AG08396 (cell line): ENCODE results near the gene KRT39.

Experiments used
- DNase-seq: peaks from one replicate; pipeline ENCODE4 v3.0.0; 2012; ENCODE audit warnings: low spot score, mixed read lengths

Gene KRT39

GRCh38 chr17:40980117-40980516 lies 13.4 kb upstream of the KRT39 start:
- DNase-seq = no peak

DNA sequence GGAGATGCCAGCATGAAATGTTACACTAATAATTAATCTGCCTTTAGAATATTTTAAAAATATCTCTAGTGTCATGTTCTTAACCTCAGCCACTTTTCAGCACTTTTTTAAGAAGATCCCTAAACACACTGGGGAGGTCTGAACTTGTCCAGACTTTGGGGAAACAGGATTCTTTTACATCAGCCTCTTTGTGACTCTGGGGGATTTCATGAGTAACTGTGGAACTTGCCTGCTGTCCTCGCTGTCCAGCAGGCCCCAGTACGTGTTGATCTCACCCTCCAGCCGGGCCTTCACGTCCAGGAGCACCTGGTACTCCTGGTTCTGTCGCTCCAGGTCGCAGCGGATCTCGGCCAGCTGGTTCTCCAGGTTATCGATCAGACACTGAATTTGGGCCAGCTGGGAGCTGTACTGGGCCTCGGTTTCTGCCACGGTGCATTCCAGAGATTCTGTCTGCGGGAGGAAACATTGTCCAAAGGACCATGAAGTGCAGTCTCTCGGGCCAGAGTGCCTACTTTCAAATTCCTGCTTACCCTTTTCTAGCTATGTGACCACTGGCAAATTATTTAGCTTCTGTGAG lies 11.9 kb upstream of the KRT39 start:
- no peak for DNase-seq

GRCh38 chr17:40975516-40975915 lies 8.8 kb upstream of the KRT39 start:
- DNase-seq = no peak

DNA sequence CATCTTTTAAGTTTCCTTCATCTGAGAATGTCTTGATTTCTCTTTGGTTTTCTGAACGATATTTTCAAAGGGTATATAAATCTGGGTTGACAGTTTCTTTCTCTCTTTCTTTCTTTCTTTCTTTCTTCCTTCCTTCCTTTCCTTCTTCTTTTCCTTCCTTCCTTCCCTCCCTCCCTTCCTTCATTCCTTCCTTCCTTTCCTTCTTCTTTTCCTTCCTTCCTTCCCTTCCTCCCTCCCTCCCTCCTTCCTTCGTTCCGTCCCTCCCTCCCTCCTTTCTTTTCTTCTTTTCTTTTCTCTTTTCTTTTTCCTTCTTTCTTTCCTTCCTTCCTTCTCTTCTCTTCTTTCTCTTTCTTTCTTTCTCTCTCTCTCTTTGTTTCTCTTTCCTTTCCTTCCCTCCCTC lies 7.6 kb upstream of the KRT39 start:
- DNase-seq = no peak

GRCh38 chr17:40967582-40967981 lies 834 bp upstream of the KRT39 start:
- DNase-seq = no peak

DNA sequence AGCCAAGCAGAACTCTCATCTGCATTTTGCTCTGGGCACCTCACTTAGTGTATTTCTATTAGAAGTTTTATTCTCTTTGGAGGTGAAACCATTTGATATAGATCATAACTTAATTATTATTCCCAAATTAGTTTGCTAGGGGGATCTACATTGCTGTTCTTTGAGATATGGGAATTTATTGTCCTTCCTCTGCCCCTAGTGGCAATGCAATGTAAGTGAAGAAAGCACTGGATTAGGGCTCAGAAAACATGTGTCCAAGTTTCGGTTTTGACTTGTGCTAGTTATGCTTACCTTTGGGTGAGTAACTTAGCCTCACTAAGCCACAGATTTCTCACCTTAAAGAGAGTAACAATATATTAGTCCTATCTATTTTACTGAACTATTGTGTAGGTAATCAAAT lies 2.9 kb downstream of the KRT39 start:
- no peak for DNase-seq

- no peak for DNase-seq
Observed at GRCh38 chr17:40962059-40962561, 4.6 kb downstream of the KRT39 start.

DNA sequence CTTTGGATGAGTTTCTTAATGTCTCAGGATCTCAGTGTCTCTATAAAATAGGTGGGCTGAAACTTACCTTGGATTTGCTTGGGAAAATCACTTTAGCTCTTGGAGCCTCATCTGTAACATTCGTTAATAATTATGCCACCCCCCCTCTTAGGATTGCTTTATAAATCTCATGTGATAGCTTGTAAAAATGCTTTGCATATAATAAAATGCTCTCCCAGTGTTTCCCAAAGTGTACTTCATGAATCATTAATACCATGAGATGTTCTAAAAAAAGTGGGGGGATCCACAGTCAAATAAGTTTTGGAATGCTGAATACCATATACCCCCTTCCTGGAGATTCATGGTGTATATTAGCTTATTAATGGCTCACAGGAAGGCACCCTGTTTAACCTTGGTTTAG lies 5.2 kb downstream of the KRT39 start:
- DNase-seq = no peak

DNA sequence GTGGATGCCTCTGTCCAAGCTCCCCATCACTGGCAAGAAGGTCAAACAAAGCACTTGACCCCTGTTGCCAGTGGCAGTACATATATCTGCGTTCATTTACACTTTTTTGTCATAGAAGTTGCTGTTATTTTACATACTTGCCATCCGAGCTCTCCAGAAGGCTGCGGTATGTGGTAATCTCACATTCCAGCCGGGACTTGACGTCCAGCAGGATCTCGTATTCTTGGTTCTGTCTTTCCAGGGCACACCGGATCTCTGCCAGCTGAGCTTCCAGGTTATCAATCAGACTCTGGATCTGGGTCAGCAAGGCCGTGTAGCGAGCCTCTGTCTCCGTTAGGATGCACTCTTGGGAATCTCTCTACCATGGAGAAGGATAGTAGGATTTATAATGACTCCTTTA lies 6.6 kb downstream of the KRT39 start:
- no peak for DNase-seq

- DNase-seq = no peak
Observed at GRCh38 chr17:40958086-40958953, 8.4 kb downstream of the KRT39 start.

- DNase-seq = peak; percentile 57
Observed at GRCh38 chr17:40956401-40957254, 10.1 kb downstream of the KRT39 start.

GRCh38 chr17:40953881-40954280 lies 12.9 kb downstream of the KRT39 start:
- peak; percentile 50 for DNase-seq

GRCh38 chr17:40952661-40953060 lies 14.1 kb downstream of the KRT39 start:
- peak; percentile 64 for DNase-seq

DNA sequence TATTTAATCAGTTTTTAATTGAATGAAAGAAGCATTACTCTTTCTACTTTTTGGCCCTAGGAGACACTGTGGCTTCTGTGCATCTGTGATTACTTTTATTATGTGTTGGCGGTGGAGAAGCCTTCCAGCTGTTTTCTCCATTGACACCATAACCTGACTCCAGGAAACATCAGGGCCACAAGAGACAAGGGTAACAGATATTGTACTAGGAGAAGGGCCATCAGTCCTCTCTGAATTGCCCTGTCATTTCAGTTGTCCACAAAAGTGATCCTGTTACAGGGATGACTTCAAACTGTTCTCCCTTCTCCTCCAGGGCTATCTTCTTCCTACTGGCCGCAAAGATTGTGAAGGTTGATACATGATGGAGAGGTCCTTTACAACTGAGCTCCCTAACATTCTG lies 14.6 kb downstream of the KRT39 start:
- no peak for DNase-seq

DNA sequence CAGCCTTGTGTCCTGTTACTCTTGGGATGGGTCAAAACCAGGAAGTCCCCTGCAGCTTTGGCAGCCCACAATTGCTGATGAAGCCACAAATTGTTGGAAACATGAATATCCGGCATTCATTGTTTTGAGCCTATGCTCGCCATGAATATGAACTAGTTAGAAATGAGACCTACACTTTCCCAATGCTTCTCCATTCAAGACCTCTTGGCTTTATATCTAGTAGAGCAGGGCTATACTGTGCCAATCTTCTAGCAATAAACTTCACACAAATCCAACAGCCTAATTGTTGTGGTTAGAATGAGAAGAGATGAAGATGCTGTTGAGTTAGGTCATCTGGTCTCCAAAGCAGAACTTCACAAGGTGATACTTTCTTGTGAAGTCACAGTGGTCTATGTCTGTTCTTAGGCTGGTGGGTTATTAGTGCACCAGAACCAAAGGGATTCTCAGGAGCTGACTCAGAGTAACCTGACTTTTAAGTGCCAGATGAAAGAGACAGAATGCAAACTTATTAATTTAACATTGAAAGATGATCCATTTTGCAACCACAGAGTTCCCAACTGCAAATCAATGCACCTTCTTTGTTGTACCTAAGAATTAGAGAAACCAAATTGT lies 15.6 kb downstream of the KRT39 start:
- DNase-seq = no peak

GRCh38 chr17:40950176-40950575 lies 16.6 kb downstream of the KRT39 start:
- no peak for DNase-seq

DNA sequence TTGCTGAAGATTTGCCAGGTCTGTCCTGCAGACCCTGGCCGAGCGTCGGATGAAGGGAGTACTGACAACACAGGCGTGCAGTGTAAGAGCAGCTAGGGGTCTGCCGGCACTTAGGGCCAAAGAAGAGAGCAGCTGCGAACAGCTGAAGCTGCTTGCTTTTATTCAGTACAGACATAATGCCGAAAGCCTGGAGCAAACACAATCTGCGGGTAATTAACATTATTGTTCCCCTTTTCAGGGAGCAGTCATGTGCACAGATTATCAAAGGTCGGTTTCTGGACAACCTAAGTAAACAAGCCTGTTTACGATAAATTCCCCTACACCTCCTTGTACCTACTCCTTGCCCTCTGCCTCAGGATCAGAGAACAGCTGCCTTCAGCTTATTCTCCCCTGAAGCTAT lies 17.3 kb downstream of the KRT39 start:
- no peak for DNase-seq

DNA sequence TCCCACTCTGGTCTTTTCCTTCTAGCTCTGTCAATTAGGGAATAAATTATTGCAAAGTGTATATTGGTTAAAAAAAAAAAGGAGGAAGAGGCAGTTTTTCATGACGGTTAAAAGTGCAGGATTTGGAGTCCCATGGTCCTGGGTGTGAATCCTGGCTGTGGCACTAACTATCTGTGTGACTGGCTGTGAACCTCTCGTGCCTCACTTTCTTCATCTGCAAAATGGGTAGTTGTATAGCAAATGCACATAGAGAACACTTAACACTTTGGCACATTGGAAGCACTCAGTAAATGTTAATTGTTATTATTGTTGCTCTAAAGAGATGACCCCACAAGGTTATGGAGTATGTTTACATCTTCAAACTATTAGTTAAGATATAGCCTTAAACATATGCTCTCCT lies 18.8 kb downstream of the KRT39 start:
- no peak for DNase-seq

DNA sequence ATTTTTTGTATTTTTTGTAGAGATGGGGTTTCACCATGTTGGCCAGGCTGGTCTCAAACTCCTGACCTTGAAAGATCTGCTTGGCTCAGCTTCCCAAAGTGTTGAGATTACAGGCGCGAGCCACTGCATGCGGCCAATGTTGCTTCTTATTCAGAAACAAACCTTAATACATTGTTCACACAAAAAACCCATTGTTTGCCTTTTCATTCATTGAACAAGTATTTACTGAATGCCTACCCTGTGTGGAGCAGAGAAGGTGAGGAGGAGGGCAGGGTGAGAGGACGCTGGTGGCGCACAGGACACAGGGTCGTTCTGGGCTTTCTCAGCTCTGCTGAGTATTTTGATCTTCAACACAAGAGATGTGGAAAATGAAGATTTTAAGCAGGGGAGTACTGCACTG lies 21.3 kb downstream of the KRT39 start:
- no peak for DNase-seq

DNA sequence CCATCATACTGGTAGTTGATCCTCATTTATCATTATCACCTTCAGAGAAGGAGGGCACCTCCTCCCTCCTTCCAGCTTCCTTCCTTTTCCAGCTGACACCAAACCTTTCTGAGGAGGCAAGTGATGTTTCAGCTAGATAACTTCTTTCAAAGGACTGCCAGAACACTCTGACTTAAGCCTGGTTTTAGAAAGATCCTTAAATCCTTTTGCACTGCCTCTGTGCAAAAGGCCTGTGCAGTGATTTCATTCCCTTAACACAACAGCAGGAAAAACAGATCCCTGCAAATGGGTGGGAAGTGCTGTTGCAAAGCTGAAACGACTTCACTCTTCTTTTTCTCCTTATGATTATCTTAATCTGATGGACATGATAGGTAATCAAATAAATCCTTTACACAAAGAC lies 22.2 kb downstream of the KRT39 start:
- no peak for DNase-seq

DNA sequence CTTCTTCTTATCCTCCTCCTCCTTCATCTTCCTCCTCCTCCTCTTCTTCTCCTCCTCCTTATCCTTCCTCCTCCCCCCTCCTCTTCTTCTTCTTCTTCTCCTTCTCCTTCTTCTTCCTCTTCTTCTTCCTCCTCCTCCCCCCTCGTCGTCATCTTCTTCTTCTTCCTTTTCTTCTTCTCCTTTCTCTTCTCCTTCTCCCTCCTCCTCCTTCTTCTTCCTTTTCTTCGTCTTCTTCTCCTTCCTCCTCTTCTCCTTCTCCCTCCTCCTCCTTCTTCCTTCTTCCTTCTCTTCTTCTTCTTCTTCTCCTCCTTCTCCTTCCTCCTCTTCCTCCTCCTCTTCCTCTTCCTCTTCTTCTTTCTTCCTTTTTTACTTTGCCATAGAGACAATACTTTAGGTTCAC lies 24.2 kb downstream of the KRT39 start:
- no peak for DNase-seq

- DNase-seq = no peak
Observed at GRCh38 chr17:40940266-40940665, 26.5 kb downstream of the KRT39 start.
